HG02885 (cell line): Measurements from ENCODE around the gene TSPAN16.

Source experiments
- ATAC-seq: cut with Tn5 transposase; IDR thresholded peaks from one replicate; pipeline ENCODE4 v1.9.1; 2021; ENCODE audit warnings: mild to moderate bottlenecking; ENCODE audit not compliant: unreplicated experiment, poor library complexity

Gene TSPAN16

GRCh38 chr19:11267316-11268085, 28.5 kb upstream of the TSPAN16 start:
- no peak for ATAC-seq

- ATAC-seq: no peak
These were observed 27.1 kb upstream of the TSPAN16 start for GRCh38 chr19:11268783-11269267.

GRCh38 chr19:11269408-11269807, 26.6 kb upstream of the TSPAN16 start:
- ATAC-seq: no peak

- no peak for ATAC-seq
These were observed 22.7 kb upstream of the TSPAN16 start for GRCh38 chr19:11273296-11273695.

GRCh38 chr19:11273989-11274388, 22.0 kb upstream of the TSPAN16 start:
- no peak for ATAC-seq

- no peak for ATAC-seq
These were observed 21.4 kb upstream of the TSPAN16 start for GRCh38 chr19:11274533-11275086.

- ATAC-seq: no peak
These were observed 17.3 kb upstream of the TSPAN16 start for GRCh38 chr19:11278670-11279069.

- no peak for ATAC-seq
These were observed 16.3 kb upstream of the TSPAN16 start for GRCh38 chr19:11279505-11280236.

- no peak for ATAC-seq
These were observed 14.5 kb upstream of the TSPAN16 start for GRCh38 chr19:11281356-11282049.

- no peak for ATAC-seq
These were observed 11.4 kb upstream of the TSPAN16 start for GRCh38 chr19:11284515-11284914.

- ATAC-seq: no peak
These were observed 9.5 kb upstream of the TSPAN16 start for GRCh38 chr19:11286312-11286974.

- no peak for ATAC-seq
These were observed 7.6 kb upstream of the TSPAN16 start for GRCh38 chr19:11288349-11288748.

GRCh38 chr19:11290256-11290655, 5.7 kb upstream of the TSPAN16 start:
- no peak for ATAC-seq

GRCh38 chr19:11291415-11291814, 4.5 kb upstream of the TSPAN16 start:
- ATAC-seq: no peak

GRCh38 chr19:11291991-11292390, 4.0 kb upstream of the TSPAN16 start:
- ATAC-seq: no peak

- no peak for ATAC-seq
These were observed 2.2 kb upstream of the TSPAN16 start for GRCh38 chr19:11293433-11294389.

- no peak for ATAC-seq
These were observed 780 bp upstream of the TSPAN16 start for GRCh38 chr19:11295180-11295579.

- ATAC-seq: no peak
These were observed 304 bp downstream of the TSPAN16 start for GRCh38 chr19:11296264-11296663.
